GM19372 (cell line): ENCODE results near the gene YJU2.
"Not testable (repeated sequence)": the region's sequence is repeated elsewhere in the genome, so short reads cannot be mapped to it uniquely, and the experiment has no call there.

Experiments
- ATAC-seq: cut with Tn5 transposase; IDR thresholded peaks from one replicate; pipeline ENCODE4 v1.9.1; 2021; ENCODE audit warnings: mild to moderate bottlenecking, low read depth, moderate library complexity; ENCODE audit not compliant: unreplicated experiment

YJU2 gene

DNA sequence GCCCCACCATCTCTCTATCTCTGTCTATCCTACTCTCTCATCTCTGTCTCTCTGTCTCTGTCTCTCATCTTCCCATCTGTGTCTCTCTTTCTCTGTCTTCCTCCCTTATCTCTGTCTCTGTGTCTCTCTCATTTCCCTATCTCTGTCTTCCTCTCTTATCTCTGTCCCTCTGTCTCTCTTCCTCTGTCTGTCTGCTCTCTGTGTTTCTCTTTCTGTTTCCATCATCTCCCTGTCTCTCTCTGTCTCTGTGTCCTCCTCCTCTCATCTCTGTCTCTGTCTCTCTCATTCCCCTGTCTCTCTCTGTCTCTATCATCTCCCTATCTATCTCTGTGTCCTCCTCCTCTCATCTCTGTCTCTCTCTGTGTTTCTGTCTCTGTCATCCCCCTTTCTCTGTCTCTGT lies 19.1 kb upstream of the YJU2 start:
- ATAC-seq: no peak

DNA sequence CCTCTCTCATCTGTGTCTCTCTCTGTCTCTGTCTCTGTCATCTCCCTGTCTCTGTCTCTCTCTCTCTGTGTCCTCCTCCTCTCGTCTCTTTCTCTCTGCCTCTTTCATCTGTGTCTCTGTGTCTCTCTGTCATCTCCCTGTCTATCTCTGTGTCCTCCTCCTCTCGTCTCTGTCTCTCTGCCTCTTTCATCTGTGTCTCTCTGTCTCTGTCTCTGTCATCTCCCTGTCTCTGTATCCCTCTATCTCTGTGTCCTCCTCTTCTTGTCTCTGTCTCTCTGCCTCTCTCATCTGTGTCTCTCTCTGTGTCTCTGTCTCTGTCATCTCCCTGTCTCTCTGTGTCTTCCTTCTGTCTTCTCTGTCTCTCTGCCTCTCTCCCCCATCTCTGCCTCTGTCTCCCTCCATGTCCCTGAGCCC lies 18.1 kb upstream of the YJU2 start:
- no peak for ATAC-seq

DNA sequence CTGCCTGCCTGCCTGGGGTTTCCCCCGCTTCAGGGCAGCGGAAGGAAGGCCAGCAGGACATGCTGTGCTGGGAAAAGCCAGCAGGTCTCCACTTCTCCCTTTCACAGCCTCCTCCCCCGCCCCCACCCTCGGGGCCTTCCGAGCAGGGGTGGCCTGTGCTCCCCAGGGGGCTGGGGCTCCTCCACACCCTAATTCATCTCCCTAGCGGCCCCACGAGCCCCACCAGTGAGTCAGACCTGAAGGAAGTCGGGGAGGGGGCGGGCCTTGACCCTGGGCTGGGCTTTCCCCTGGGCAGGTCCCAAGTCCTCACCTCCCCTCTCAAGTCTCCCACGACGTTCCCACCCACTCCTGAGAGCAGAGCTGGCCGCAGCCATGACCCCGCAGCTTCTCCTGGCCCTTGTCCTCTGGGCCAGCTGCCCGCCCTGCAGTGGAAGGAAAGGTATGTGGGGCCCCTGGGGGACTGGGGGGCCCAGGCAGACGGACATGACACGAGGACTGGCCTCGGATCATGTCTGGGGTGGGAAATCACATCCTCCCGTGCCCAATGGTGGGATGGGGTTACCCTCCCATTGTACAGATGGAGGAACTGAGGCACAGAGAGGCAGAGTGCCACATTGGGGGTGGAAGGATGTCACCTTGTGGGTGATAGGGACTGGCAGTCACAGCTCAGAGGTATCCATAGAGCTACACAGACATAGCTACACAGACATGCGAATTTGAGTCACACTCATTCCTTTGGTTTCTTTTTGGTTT lies 17.5 kb upstream of the YJU2 start, which contains the start of gene EBI3:
Gene EBI3 (plus strand): TSS at position 345 of the 753 bp plus-strand sequence. CDS start 28 bp downstream, at position 373.
- no peak for ATAC-seq

DNA sequence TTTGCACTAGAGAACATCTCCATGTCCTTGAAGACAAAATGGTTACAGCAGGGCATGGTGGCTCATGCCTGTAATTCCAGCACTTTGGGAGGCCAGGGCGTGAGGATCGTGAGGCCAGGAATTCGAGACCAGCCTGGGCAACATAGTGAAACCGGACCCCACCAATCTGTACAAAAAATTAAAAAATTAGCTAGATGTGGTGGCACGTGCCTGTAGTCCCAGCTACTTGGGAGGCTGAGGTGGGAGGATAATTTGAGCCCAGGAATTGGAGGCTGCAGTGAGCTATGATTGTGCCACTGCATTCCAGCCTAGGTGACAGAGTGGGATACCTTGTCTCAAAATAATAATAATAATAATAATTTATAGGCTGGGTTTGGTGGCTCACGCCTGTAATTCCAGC lies 16.6 kb upstream of the YJU2 start:
- ATAC-seq: not testable (repeated sequence)

DNA sequence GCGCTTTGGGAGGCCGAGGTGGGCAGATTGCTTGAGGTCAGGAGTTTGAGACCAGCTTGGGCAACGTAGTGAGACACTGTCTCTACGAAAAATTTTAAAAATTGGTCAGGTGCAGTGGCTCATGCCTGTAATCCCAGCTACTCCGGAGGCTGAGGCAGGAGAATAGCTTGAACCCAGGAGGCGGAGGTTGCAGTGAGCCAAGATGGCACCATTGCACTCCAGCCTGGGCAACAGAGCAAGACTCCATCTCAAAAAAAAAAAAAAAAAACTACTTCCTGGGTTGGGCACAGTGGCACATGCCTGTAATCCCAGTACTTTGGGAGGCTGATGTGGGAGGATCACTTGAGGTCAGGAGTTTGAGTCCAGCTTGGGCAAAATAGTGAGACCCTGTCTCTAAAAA lies 15.4 kb upstream of the YJU2 start:
- not testable (repeated sequence) for ATAC-seq

DNA sequence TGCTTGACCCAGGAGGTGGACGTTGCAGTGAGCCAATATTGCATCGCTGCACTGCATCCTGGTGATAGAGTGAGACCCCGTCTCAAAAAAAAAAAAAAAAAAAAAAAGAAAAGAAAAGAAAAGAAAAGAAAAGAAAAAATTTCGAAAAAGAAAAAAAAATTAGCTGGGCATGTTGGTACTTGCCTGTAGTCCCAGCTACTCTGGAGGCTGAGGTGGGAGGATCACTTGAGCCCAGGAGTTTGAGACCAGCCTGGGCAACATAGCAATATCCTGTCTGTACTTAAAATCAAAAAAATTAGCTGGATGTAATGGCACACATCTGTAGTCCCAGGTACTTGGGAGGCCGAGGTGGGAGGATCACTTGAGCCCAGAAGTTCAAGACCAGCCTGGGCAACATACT lies 14.7 kb upstream of the YJU2 start:
- not testable (repeated sequence) for ATAC-seq

DNA sequence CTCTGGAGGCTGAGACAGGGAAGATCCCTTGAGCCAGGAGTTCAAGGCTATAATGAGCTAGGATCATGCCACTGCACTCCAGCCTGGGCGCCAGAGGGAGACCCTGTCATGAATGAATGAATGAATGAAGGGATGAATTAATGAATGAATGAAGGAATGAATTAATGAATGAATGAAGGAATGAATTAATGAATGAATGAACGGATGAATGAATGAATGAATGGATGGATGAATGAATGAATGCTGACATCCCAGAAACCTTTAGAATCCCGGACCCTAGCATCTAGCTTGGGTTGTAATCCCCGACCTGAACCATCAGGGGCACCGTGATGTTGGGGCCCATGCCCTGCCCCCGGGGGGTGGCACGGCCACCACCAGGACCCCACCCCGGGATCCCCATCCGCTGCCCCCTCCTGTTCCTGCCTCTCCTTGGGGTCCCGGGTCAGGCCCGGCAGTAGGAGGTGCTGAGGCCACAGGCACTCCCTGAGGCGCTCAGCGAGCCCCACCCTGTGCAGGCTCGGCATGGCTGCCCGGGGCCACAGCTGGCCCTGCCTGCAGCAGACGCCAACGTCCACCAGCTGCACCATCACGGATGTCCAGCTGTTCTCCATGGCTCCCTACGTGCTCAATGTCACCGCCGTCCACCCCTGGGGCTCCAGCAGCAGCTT lies 14.1 kb upstream of the YJU2 start:
- ATAC-seq: no peak

DNA sequence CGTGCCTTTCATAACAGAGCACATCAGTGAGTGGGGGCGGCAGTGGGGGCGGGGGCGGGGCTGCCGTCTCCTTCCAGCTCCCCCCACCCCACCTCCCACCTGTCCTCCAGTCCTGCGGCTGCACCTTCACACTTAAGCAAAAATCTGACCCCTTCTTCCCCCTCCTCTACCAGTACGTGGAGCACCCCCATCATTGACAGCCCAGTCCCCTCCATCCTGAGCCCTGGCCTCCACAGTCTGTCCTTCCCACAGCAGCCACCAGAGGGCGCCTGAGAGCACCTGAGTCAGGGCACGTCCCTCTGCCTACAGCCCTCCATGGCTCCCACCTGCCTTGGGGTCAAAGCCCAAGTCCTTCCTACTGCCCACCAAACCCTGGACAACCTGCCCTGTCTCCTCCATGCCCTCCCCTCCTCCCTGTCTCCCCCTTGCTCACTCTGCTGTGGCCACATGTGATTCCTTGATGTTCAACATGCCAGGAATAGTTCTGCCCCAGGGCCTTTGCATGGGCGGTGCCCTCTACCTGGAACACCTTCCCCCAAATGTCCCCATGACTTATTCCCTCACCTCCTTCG lies 13.5 kb upstream of the YJU2 start:
- no peak for ATAC-seq

DNA sequence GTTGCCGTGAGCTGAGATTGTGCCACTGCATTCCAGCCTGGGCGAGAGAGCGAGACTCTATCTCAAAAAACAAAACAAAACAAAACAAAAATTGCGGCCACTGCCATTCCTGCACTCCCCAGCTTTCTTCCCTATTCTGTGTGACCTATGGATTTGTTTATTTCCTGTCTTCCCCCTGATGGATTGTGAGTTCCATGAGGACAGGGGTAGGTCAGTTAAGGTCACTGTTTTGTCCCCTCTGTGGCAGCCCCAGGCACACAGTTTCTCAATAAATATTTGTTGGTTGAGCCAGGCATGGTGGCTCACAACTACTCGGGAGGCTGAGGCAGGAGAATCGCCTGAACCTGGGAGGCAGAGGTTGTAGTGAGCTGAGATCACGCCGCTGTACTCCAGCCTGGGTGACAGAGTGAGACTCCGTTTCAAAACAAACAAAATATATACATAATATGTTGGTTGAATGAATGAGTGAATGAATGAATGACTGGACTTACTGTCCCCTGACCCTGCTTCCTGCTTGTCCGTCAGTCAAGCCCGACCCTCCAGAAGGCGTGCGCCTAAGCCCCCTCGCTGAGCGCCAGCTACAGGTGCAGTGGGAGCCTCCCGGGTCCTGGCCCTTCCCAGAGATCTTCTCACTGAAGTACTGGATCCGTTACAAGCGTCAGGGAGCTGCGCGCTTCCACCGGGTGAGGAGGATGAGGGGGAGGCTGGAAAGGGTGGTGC lies 12.6 kb upstream of the YJU2 start:
- ATAC-seq: no peak

DNA sequence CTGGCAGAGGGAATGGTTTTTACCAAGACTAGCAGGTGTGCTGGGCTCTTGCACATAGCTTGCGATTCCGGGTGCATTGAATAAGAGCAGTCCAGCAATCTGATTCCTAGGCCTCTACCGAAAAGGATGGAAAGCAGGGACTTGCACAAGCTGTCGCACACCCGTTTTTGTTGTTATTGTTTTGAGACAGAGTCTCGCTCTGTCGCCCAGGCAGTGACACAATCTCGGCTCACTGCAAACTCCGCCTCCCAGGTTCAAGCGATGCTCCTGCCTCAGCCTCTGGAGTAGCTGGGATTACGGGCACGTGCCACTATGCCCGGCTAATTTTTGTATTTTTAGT lies 12.0 kb upstream of the YJU2 start:
- ATAC-seq: no peak

DNA sequence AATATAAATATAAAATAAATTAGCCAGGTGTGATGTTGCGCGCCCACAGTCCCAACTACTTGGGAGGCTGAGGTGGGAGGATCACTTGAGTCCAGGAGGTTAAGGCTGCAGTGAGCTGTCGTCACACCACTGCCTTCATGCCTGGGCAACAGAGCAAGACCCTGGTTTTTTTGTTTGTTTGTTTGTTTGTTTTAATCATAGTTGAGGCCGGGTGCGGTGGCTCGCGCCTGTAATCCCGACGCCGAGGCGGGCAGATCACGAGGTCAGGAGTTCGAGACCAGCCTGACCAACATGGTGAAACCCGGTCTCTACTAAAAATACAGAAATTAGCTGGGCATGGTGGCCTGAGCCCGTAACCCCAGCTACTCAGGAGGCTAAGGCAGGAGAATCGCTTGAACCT lies 9.4 kb upstream of the YJU2 start:
- not testable (repeated sequence) for ATAC-seq

DNA sequence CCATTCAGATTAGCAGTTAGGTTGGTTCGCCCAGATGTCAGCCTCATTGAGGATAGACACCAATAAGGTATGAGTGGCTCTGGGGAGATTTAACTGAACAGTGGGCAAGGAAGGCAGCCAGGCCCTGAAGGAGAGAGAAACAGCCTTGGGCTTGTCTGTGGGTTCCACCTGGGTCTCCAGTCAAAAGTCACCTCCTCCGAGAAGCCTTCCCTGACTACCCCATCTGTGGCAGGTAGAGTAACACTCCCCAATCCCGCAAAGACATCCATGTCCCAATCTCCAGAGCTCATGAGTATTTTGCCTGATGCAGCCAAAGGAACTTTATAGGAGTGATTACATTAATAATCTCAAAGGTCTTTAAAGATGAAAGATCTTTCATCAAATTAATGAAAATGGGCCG lies 8.0 kb upstream of the YJU2 start:
- no peak for ATAC-seq

DNA sequence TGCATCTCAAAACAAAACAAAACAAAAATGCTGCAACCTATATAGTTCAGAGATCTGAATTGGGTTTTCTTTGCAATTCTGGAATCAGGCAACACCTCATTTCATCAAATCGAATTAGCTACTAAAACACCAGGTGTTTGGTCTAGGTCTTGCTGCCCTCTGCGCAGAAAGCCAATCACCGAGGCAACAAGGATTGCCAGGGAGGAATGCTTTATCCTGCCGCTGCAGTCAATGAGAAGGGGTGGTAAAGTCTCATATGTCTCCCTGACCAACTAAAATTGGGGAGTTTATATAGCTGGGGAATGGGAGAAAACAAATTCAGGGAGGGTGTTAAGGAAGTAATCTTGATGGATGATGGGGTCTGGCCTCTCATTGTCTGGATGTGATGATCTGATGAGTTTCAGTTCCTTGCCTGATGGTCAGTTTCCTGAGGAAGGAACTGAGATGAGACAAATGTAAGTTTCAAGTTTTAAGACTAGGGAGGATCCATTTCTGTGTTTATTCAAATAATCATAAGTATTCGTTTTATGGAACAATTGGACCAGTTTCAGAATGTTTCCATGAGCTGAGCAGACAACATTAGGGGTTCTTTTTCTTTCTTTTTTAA lies 5.0 kb upstream of the YJU2 start:
- no peak for ATAC-seq

DNA sequence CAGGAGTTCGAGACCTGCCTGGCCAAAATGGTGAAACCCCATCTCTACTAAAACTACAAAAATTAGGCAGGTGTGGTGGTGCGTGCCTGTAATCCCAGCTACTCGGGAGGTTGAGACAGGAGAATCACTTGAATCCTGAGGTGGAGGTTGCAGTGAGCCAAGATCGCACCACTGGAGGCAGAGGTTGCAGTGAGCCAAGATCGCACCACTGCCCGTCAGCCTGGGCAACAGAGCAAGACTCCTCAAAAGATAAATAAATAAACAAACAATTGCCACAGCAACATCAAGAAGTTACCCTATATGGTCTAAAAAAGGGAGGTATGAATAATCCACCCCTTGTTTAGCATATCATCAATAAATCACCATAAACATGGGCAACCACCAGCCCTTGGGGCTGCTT lies 942 bp upstream of the YJU2 start:
- ATAC-seq: not testable (repeated sequence)

DNA sequence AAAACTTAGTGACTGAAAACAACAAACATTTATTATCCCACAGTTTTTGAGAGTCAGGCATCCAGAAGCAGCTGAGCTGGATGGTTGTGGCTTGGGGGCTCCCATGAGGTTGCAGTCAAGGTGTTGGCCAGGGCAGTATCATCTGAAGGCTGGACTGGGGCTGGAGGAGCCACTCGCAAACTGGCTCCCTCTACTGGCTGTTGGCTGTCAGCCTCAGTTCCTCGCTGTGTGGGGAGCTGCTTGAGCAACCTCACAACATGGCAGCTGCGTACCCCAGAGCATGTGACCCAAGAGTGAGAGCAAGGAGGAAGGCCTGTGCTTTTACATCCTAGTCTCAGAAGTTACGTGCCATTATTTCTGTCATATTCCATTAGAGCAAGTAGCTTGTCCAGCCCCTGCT lies 9.7 kb downstream of the YJU2 start:
- ATAC-seq: no peak

DNA sequence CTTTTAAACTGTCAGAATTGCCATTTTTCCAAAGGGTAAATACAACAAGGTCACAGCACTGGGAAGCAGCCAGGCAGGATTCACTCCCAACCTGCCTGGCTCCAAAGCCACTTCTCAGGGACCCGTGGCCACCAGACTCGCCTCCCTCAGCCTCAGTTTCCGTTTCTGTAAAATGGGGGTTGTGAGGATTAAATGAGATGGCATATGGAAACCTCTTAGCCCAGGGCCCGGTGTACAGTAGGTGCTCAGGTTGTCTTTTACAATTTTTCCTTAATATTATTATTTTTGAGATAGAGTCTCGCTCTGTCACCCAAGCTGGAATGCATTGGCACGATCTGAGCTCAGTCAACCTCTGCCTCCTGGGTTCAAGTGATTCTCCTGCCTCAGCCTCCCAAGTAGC lies 10.1 kb downstream of the YJU2 start:
- no peak for ATAC-seq

DNA sequence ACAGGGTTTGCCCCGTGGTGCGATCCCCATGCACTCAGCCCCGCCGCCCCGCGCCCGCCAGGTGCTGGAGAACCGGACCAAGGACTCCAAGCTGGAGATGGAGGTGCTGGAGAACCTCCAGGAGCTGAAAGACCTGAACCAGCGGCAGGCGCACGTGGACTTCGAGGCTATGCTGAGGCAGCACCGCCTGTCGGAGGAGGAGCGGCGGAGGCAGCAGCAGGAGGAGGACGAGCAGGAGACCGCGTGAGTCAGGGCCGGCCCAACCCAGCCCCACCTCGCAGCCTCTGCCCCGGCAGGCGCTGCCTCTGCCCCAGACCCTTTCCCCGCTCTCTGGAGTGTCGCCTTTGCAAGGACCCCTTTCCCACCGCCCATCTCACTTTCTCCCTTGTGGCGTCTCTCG lies 11.3 kb downstream of the YJU2 start:
- no peak for ATAC-seq

DNA sequence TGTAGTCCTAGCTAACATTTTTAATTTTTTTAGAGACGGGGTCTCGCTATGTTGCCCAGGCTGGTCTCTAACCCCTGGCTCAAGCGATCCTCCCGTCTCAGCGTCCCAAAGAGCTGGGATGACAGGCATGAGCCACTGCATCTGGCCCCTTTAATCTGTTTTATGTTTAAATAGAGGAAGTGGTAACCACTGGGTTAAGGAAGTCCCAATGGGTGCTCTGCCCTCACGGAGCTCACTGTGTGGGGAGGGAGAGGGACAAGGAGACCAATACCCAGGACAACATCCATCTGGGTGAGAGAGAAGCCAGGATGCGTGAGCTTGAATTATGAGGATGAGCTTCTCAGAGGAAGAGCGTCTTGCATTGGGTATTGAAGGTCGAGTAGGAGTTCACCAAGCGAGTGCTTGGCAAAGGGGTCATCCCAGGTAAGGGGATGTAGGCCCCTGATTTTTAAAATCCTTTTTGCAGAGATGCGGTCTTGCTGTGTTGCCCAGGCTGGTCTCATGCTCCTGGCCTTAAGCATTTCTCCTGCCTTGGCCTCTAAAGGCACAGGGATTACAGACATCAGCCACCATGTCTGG lies 13.8 kb downstream of the YJU2 start:
- ATAC-seq: no peak

DNA sequence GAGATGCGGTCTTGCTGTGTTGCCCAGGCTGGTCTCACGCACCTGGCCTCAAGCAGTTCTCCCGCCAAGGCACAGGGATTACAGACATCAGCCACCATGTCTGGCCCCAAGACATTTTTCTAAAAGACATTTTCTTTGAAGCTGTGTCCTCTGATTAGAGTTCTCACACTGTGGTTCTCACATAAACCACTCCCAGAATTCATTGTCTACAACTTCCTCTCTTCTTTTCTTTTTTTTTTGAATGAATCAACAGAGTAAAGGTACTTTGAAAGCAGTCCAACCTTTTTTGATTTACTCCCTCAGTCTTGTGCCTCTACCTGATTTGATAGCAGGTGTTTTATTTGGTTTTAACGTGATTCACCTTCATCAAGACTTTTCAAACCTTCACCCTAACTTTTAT lies 17.9 kb downstream of the YJU2 start:
- ATAC-seq: no peak

DNA sequence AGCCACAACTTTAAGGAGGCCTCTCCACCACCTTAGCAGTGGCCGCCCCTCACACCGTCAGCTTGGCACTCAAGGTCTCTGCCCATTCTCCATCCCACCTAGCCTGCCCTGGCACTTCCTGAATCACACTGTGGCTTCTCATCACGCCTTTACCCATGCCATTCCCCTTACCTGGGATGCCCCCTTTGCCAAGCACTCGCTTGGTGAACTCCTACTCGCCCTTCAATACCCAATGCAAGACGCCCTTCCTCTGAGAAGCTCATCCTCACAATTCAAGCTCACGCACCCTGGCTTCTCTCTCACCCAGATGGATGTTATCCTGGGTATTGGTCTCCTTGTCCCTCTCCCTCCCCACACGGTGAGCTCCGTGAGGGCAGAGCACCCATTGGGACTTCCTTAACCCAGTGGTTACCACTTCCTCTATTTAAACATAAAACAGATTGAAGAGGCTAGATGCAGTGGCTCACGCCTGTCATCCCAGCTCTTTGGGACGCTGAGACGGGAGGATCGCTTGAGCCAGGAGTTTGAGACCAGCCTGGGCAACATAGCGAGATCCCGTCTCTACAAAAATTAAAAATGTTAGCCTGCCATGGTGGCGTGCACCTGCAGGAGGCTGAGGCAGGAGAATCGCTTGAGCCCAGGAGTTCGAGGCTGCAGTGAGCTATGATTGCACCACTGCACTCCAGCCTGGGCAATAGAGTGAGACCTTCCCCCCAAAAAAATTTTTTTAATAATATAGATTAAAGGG lies 19.5 kb downstream of the YJU2 start:
- ATAC-seq: no peak
